ENCODE results near the gene NSMCE3.

NSMCE3 gene

GRCh38 chr15:29269485-29270168 lies at the start of gene NSMCE3:
NSMCE3 (minus strand) TSS chr15:29269822; CDS start chr15:29269705, 117 bp downstream.
- DNase-seq (ENCODE audit: low read depth in 2 of 2) = peak; percentile 88 to 89

- DNase-seq (ENCODE audit: low read depth in 2 of 2) = no peak
Measured at GRCh38 chr15:29316422-29316821, 46.8 kb upstream of the NSMCE3 start.

GRCh38 chr15:29312387-29312786 lies 42.8 kb upstream of the NSMCE3 start:
- no peak for DNase-seq (ENCODE audit: low read depth in 2 of 2)

GRCh38 chr15:29311696-29312095 lies 42.1 kb upstream of the NSMCE3 start:
- DNase-seq (ENCODE audit: low read depth in 2 of 2) = no peak

GRCh38 chr15:29309139-29309538 lies 39.5 kb upstream of the NSMCE3 start:
- no peak for DNase-seq (ENCODE audit: low read depth in 2 of 2)

GRCh38 chr15:29308299-29308698 lies 38.7 kb upstream of the NSMCE3 start:
- DNase-seq (ENCODE audit: low read depth in 2 of 2) = no peak

GRCh38 chr15:29305556-29305955 lies 35.9 kb upstream of the NSMCE3 start:
- DNase-seq (ENCODE audit: low read depth in 2 of 2) = no peak

- no peak for DNase-seq (ENCODE audit: low read depth in 2 of 2)
Measured at GRCh38 chr15:29302871-29303270, 33.2 kb upstream of the NSMCE3 start.

GRCh38 chr15:29299784-29300183 lies 30.2 kb upstream of the NSMCE3 start:
- DNase-seq (ENCODE audit: low read depth in 2 of 2) = no peak

DNA sequence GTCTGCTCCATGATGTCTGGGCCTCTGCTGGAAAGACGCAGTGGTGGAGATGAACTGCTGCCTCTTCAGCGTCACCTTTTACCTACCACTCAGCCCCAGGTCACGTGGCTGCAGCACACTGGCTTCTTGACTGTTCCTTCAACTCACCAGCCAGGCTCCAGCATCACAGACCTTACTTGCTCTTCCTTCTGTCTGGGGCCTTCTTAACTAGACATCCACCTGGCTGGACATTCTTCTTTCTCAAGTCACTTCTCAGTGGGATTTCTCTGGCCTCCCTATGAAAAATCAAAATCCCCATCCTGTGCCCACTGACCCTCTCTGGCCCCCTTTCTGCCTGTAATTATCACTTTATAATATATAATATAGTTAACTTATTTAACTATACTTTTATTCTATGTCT lies 29.7 kb upstream of the NSMCE3 start:
- DNase-seq (ENCODE audit: low read depth in 2 of 2) = no peak

DNA sequence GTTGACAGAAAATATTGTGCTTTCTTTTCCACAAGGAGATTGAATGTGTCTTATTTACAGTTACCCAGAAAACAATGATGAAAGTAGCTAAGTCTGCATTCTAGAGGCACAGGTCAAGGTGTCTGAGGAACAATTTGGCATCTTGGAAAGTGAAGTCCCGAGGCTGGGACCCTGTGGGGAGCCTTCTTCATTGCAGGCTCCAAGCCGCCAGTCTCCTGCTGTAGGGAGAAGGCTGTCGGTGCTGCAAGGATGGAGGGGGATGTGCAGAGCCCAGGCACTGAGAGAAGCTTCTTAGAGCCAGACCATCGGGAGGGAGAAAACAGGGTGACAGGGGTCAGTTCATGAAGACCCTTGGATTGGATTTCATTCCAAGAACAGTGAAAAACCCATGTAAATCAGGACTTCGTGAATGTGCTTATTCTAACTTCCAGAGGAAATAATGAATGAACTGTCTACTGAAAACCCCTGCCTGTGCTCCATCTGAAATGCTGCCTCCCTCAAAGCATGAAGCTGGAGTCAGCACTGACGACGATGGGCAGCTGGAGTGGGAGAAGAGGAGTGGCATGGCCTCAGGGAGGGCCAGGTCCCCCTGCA lies 25.2 kb upstream of the NSMCE3 start:
- no peak for DNase-seq (ENCODE audit: low read depth in 2 of 2)

- no peak for DNase-seq (ENCODE audit: low read depth in 2 of 2)
Measured at GRCh38 chr15:29291067-29291845, 21.6 kb upstream of the NSMCE3 start.

DNA sequence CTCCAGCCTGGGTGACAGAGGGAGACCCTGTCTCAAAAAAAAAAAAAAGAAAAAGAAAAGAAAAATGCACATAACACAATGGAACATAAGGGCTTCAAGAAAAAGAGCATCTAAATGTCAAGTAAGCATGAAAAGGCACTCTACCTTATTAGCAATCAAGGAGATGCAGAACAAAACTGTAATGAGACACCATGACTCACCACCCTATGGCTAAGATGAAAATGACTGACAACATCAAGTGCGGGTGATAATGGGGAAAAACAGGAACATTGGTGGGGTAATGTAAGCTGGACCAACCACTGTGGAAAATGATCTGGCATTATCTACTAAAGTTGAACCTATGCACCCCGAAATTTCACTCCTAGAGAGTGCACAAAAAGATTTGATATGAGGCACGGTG lies 19.6 kb upstream of the NSMCE3 start:
- no peak for DNase-seq (ENCODE audit: low read depth in 2 of 2)

GRCh38 chr15:29285386-29285785 lies 15.8 kb upstream of the NSMCE3 start:
- DNase-seq (ENCODE audit: low read depth in 2 of 2) = no peak

DNA sequence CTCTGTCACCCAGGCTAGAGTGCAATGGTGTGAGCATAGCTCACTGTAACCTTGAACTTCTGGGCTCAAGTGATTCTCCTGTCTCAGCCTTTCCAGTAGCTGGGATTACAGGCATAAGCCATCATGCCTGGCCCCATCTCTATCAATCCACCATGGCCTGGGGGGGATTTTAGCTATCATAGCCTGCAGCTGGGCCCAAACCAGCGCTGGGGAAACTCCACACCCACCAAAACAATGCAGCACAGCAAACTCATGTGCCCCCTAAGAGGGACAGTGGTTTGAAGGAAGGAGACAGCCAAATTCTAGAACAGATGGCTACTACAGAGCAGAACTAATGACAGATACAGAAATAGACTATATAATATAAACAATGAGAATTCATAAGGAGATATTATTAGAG lies 13.8 kb upstream of the NSMCE3 start:
- no peak for DNase-seq (ENCODE audit: low read depth in 2 of 2)

- no peak for DNase-seq (ENCODE audit: low read depth in 2 of 2)
Measured at GRCh38 chr15:29280514-29280913, 10.9 kb upstream of the NSMCE3 start.

DNA sequence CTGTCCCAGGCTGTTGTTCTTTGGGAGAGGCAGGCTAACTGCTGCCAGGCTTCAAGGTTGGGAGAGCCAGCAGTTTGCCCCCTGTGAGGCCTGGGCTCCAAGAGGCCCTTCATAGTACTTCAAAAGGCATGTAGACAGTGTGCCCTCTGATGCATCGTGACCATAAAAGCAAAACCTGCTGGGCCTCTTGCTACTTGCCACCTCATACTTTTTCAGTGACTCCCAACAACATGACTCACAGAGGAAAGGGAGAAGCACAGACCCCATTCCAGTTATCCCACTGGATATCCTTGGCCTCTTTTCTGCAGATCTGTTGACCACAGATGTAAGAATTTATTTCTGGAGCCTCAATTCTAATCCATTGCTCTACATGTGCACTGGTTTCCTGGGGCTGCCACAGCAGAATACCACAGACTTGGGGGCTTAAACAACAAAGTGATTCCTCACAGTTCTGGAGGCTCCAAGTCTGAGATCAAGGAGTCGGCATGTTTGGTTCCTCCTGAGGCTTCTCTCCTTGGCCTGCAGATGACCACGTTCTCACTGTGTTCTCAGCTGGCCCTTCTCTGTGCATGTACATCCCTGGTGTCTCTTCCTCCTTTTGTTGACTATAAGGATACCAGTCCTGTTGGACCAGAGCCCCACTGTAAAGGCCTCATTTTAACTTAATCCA lies 8.9 kb upstream of the NSMCE3 start:
- DNase-seq (ENCODE audit: low read depth in 2 of 2) = no peak

GRCh38 chr15:29276366-29276765 lies 6.7 kb upstream of the NSMCE3 start:
- no peak for DNase-seq (ENCODE audit: low read depth in 2 of 2)

- no peak for DNase-seq (ENCODE audit: low read depth in 2 of 2)
Measured at GRCh38 chr15:29275855-29276254, 6.2 kb upstream of the NSMCE3 start.

- DNase-seq (ENCODE audit: low read depth in 2 of 2) = no peak
Measured at GRCh38 chr15:29274946-29275345, 5.3 kb upstream of the NSMCE3 start.

DNA sequence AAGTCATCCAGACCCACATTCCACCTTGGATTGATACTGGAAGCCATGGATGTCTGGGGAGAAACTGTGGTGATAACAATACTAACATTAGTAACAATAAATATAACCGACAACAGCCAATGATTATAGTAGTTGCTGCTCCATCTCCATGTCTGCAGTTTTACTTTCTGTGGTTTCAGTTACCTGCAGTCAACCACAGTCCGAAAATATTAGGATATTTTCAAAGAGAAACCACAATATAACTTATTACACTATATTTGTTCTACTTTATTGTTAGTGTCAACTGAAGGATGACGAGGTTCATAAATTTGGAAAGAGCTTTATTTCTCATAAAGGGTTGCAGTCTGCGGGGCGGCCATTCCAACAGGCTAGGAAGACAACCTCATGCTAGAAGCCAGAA lies 2.6 kb upstream of the NSMCE3 start:
- no peak for DNase-seq (ENCODE audit: low read depth in 2 of 2)

- no peak for DNase-seq (ENCODE audit: low read depth in 2 of 2)
Measured at GRCh38 chr15:29270976-29271375, 1.4 kb upstream of the NSMCE3 start.
